GM19193 (cell line): ENCODE results near the gene KCND3.

Experiments
- POLR2A ChIP-seq: IDR thresholded peaks from 4 replicates; pipeline ENCODE4 v1.6.1; 2011; ENCODE audit not compliant: insufficient read depth, insufficient read length; ENCODE audit errors: extremely low read depth

KCND3 gene

DNA sequence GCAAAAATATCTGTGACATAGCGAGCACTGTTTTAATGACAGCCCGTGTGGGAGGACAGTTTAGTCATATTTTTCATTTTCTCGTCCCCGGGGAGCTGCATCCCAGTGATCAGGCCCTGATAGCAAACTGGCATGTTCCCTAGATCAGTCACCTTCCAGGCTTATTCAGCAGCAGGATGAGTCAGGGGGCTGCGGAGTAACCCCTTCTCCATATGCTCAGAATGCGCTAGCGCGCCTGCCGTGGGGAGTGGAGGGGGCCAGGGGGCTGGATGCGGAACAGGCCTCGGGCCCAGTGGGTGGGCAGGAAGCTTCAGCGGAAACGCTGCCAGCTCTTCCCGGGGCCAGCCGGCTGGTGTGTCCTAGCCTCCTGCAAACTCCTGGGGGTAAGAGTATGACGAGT, 94.0 kb downstream of the KCND3 start:
- TF ChIP-seq POLR2A = no peak

GRCh38 chr1:111895017-111895416, 94.5 kb downstream of the KCND3 start:
- TF ChIP-seq POLR2A = no peak

GRCh38 chr1:111894497-111894896, 95.0 kb downstream of the KCND3 start:
- TF ChIP-seq POLR2A = no peak

DNA sequence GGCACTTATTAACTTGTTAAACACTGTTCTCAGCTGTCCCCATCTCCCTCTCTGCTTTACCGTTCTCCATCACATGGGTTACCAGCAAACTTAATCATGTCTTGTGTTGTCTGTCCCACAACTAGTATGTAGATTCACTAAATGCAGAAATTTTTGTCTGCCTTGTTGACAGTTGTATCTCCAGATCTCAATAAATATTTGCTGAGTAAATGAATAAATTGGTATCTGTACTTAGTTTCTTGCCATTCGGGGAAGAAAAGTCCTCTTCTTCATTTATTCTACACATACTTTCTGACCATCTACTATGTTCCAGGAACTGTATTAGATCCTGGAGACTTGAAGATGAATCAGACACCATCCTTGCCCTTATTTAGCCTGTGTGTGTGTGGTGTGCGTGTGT, 97.9 kb downstream of the KCND3 start:
- no peak for TF ChIP-seq POLR2A

DNA sequence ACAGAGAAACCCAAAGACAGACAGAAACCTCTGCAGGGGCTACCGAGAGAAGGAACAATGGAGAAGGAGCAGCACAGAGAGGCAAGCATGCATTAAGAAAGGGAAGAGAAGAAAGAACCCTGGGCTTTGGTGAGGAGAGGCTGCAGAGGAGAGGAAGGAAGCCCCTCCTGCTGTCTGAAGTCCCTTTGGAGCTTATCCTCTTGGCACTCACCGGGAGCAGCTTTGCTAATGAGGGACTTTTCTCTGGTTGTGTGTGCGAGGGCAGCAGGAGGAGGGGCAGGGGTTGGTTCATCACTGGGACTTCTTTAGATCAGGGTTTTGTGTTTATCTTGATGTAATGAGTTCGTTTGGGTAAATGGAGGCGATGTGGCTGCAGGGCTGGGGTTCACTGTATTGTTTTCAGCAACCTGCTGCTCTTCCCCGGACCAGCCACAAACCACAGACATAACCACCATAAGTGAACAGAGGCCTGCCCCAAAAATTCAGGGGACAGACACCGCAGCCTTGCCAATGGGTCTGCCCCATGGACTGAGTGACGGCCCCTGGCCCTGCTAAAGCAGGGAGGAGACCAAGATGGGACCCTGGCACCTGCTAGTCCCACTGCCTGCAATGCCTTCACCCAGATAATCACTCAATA, 100.6 kb downstream of the KCND3 start:
- no peak for TF ChIP-seq POLR2A

DNA sequence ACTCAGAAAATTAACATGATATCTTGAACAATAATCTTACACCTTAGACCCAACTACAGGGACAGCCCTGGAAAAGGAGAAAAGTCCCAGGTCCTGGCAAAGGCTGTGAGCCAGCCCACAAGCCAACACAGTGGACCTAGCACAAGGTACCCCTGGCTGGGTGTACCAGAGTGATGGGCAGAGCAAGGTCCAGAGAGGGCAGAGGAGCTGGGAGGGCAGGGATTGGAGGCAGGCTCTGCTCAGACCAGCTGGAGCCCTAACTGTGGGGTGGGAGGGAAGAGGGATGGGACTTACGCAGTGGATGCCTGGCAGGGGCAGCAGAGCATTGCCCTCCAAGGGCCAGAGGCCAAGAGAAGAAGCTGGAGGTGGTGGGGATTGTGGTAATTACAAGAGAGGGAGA, 101.6 kb downstream of the KCND3 start:
- TF ChIP-seq POLR2A = no peak

- TF ChIP-seq POLR2A = no peak
These were observed 102.1 kb downstream of the KCND3 start for GRCh38 chr1:111887385-111887784.

DNA sequence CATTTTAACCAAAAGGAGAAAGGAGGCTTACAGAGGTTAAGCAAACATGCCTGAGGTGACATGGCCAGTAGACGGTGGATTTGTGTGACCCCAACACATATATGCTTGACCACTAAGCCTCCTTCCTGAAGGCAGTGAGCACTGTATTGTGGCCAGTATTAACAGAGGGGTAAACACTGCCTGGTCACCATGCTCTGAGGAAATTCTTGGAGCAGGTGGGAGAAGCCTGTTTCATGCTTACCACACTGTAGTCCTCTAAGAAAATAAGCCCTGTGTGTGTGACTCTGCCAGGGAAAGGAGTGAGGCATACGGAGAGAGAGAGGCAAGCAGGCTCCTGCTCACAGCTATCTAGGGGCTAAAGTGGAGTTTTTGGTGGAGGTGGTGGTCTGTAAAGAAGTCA, 102.7 kb downstream of the KCND3 start:
- no peak for TF ChIP-seq POLR2A

DNA sequence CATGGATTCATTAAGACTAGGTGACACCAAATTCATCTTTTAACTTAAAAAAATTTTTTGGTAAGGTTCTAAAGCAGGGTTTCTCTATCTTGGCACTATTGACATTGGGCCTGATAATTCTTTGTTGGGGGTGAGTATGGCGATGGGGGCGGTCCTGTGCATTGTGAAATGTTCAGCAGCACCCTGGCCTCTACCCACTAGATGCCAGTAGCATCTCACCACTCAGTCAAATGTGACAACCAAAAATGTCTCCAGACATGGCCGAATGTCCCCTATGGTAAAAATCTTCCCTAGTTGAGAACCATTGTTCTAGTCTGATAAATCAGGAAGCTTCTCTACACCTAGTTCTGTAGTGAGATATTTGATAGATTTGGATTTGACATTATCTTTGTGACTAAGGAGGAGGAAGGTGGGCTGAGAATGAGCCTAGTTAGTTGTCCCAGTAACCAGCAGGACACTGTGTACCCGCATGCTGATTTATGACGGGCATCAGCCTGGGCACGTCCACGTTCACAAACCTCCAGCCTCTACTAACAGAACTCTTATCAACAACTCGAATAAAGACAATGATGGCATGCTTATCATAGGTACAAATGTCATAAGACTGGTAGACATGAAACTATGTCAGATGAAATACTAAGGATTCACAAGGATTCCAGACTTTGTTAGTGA, 104.6 kb downstream of the KCND3 start:
- TF ChIP-seq POLR2A = no peak

GRCh38 chr1:111882986-111883560, 106.4 kb downstream of the KCND3 start:
- TF ChIP-seq POLR2A = no peak

- TF ChIP-seq POLR2A = no peak
These were observed 106.9 kb downstream of the KCND3 start for GRCh38 chr1:111882559-111882958.

DNA sequence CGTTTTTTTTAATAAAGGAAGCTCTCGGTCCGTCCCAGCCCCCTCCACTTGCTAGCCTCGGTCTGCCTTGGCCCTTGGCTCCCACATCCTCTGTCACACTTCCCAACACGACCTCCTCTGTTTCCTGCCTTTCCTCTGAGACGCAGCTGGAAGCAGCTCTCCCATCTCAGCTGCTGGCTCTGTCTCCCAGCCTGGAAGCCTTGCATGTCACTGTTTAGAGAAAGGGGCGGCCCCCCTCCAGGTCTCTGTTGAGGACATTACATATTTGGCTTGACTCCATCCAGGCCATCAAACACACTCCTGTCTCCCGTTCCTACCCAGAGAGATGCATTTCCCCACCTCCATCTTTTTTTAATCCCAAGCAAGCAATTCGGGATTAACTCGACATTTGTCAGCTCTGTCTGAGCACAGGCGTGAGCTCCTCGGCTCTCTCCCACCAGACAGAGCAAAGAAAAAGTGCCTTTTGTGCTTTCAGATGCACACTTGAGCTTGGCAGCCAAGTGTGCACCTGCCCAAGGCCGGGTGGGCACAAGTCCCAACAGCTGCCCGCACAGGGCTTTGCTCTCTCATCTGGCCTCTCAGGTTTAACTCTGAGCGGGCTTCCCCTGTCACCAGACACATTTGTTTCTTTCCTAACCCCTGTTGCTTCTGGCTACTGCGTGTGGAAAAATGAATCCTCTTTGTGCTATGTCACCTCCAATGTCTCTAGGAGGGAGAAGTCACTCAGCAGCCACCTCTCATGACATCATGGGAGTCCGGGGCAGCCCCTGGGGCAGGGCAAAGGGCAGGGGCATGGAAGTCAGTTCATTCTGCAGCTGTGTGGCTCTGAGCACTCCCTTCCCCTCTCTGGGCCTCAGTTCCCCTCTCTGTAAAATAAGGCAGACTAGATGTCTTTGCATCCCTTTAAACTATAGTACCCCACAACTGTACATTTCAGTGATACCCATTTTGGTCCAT, 108.3 kb downstream of the KCND3 start:
- no peak for TF ChIP-seq POLR2A

DNA sequence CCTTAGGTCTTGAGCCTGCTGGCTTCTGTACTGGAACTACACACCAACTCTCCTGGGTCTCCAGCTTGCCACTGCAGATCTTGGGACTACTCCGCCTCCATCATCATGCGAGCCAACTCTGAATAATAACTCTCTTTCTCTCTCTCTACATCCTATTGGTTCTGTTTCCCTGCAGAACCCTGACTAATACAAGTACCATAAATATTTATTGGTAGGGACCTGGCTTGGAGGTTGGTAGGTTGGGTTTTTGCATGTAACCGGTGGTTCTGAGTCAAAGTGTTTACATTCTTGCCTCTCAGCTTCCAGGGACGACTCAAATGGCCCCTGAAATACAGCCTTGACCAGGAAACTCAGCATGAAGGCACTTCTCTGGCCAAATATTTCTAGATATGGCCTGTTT, 110.4 kb downstream of the KCND3 start:
- TF ChIP-seq POLR2A = no peak

GRCh38 chr1:111878649-111879048, 110.8 kb downstream of the KCND3 start:
- no peak for TF ChIP-seq POLR2A

- TF ChIP-seq POLR2A = no peak
These were observed 111.4 kb downstream of the KCND3 start for GRCh38 chr1:111878091-111878490.
